GM23338 (cell line): ENCODE data around the gene SLC6A8.

Experiments used
- CREB1 ChIP-seq: fragments of 250-450 bp; sonication (Bioruptor Pico); IDR thresholded peaks from 2 replicates; pipeline ENCODE4 v1.5.0; 2020; ENCODE audit warnings: low read depth, mild to moderate bottlenecking, moderate library complexity
- EZH2 ChIP-seq: fragments of 200-600 bp; sonication (generic); IDR thresholded peaks from one replicate; pipeline ENCODE4 v1.8.0; 2017; ENCODE audit warnings: antibody characterized with exemption, mild to moderate bottlenecking, low read depth; ENCODE audit not compliant: unreplicated experiment
- EZH2phosphoT487 ChIP-seq: fragments of 200-600 bp; sonication (generic); IDR thresholded peaks from one replicate; pipeline ENCODE4 v1.8.1; 2018; ENCODE audit warnings: antibody characterized with exemption; ENCODE audit not compliant: unreplicated experiment
- TF ChIP-seq, protein P1 (sequence below), 2 experiments: fragments of 200-600 bp in 1 of 2; sonication (generic) in 1 of 2; conservative IDR thresholded peaks; 2 replicates each; pipeline versions ENCODE4 v1.5.1 to v1.6.1; 2016 to 2017; ENCODE audit warnings: antibody characterized with exemption in 2 of 2, low read depth in 2 of 2, mild to moderate bottlenecking in 2 of 2, moderate library complexity in 1 of 2
- TF ChIP-seq, protein P2 (sequence below): IDR thresholded peaks from one replicate; pipeline ENCODE4 v1.6.1; 2018; ENCODE audit warnings: antibody characterized with exemption; ENCODE audit not compliant: unreplicated experiment

DNA sequence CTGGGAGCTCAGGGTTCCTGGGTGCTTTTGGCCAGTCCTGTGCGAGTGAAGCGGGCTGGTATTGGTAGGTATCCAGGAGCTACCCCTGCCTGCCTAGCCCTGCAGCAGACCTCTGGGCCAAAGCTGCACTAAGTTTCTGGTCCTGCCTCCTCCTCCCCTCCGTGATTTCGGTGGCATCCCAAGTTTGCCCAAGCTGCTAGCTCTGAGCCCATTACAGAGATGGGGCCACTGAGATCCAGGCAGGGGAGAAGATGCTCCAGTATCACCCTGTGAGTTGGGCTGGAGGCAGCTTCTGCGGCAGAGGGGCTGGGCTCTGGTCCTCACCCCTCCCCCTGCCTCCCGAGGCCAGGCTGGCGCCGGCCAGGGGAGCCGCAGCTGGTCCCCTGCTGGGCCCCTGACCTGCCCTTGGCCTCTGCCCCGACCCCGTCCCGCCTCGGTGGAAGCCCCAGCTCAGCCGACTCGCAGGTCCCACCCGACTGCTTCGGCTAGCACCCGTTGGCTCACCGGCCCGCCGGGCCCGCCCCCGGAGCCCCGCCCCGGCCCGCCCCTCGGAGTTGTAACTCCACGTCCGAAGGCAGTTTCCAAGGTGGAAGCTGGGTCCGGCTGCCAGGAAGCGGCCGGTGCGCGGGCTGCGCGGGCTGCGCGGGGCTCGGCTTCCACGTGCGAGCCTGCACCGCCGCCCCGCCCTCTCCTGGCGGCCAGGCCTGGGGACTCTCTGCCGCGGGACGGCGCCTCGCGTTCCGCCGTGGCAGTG is 40.9 kb upstream of the SLC6A8 start, which contains the start of gene DUSP9:
- TF ChIP-seq, protein P1, sequence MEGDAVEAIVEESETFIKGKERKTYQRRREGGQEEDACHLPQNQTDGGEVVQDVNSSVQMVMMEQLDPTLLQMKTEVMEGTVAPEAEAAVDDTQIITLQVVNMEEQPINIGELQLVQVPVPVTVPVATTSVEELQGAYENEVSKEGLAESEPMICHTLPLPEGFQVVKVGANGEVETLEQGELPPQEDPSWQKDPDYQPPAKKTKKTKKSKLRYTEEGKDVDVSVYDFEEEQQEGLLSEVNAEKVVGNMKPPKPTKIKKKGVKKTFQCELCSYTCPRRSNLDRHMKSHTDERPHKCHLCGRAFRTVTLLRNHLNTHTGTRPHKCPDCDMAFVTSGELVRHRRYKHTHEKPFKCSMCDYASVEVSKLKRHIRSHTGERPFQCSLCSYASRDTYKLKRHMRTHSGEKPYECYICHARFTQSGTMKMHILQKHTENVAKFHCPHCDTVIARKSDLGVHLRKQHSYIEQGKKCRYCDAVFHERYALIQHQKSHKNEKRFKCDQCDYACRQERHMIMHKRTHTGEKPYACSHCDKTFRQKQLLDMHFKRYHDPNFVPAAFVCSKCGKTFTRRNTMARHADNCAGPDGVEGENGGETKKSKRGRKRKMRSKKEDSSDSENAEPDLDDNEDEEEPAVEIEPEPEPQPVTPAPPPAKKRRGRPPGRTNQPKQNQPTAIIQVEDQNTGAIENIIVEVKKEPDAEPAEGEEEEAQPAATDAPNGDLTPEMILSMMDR (conservative IDR thresholded peaks at IDR 0.05; ENCODE audit: low read depth in 2 of 2) = no peak
- TF ChIP-seq CREB1 = no peak
- TF ChIP-seq EZH2phosphoT487 = no peak
- no peak for TF ChIP-seq EZH2
- TF ChIP-seq, protein P2, sequence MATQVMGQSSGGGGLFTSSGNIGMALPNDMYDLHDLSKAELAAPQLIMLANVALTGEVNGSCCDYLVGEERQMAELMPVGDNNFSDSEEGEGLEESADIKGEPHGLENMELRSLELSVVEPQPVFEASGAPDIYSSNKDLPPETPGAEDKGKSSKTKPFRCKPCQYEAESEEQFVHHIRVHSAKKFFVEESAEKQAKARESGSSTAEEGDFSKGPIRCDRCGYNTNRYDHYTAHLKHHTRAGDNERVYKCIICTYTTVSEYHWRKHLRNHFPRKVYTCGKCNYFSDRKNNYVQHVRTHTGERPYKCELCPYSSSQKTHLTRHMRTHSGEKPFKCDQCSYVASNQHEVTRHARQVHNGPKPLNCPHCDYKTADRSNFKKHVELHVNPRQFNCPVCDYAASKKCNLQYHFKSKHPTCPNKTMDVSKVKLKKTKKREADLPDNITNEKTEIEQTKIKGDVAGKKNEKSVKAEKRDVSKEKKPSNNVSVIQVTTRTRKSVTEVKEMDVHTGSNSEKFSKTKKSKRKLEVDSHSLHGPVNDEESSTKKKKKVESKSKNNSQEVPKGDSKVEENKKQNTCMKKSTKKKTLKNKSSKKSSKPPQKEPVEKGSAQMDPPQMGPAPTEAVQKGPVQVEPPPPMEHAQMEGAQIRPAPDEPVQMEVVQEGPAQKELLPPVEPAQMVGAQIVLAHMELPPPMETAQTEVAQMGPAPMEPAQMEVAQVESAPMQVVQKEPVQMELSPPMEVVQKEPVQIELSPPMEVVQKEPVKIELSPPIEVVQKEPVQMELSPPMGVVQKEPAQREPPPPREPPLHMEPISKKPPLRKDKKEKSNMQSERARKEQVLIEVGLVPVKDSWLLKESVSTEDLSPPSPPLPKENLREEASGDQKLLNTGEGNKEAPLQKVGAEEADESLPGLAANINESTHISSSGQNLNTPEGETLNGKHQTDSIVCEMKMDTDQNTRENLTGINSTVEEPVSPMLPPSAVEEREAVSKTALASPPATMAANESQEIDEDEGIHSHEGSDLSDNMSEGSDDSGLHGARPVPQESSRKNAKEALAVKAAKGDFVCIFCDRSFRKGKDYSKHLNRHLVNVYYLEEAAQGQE = no peak
